Measurements from ENCODE around the gene RAB40C. TPM values are rescaled to one million over a fixed set of nuclear protein-coding genes. Genes with fewer than 3 reads are reported as not detected.

The RAB40C gene
- total RNA-seq, 1 donor from 2014 or later: 13.4 TPM

DNA sequence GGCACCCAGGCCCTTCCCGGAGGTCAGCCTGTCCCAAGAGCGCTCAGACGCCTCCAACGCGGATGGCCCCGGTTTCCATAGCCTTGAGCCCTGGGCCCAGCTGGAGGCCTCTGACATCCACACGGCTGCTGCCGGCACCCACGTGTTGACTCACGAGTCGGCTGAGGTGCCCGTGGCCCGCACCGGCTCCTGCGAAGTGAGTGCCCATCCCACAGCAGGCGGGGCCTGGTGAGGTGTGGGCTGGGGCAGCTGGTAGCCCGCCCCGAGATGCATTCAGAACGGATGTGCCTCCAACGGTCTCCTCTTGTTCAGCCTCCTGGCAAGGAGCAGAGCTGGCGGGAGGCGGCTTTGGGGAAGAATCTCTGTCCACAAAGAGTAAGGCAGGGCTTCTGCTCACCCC is 62.0 kb downstream of the RAB40C start:
- no peaks in the 10 kb centered on the region for H3K36me3 Mint-ChIP-seq (ENCODE audit: low read depth)
- H3K27ac Mint-ChIP-seq: no peak overlapping the region
- H3K9me3 Mint-ChIP-seq: no peaks in the 10 kb centered on the region
- DNase-seq (ENCODE audit: low spot score): no peak
- H3K4me1 Mint-ChIP-seq (ENCODE audit: low read depth): peaks cover 2% of the 10 kb centered on the region
- H3K27me3 Mint-ChIP-seq (ENCODE audit: low read depth): no peaks in the 10 kb centered on the region
- no peak overlapping the region for H3K4me3 Mint-ChIP-seq (ENCODE audit: low read depth)
- intact Hi-C loops (cut with micrococcal nuclease): no loop called here

DNA sequence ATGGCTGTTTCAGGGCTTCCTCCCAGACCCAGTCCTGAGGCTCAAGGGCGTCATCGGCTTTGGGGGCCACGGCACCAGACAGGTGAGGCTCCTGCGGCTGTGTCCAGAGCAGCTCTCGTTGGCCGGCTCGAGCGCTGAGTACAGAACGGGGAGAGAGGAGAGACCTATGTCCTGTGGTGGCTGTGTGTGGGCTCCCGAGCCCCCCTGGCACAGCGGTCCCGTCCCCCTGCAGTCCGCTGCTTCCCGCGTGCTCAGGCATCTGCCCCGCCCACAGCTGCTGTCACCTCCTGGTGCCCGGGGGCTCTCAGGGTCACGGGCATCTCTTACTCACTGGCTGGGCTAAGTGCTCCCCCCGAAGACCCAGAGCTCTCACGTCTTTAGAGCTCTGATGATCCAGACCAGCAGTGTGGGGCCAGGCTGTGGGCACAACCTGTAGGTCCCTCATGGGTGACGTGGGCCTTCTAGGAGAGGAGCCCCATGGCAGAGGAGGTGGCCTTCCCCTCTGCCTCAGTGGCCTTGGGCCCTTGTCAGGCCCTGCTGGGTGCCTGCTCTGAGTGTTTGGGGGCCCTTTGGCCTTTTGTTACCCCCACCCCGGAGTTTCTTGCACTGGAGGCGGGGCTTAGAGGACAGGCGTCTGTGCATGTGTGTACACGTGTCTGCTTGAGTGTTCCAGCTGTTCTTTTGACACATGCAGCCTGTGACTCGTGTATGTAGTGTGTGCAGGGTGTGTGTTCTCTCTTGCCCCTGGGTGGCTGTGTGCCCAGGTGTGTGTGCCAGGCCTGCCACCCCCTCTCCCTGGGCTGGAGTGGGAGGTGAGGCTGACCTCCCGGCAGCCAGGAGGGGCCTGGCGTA is 62.8 kb downstream of the RAB40C start:
- peaks cover 2% of the 10 kb centered on the region for H3K4me1 Mint-ChIP-seq (ENCODE audit: low read depth)
- no peaks in the 10 kb centered on the region for H3K27me3 Mint-ChIP-seq (ENCODE audit: low read depth)
- no peak overlapping the region for H3K4me3 Mint-ChIP-seq (ENCODE audit: low read depth)
- DNase-seq (ENCODE audit: low spot score): no peak
- intact Hi-C loops (cut with micrococcal nuclease): no loop called here
- H3K27ac Mint-ChIP-seq: no peak overlapping the region
- H3K36me3 Mint-ChIP-seq (ENCODE audit: low read depth): no peaks in the 10 kb centered on the region
- H3K9me3 Mint-ChIP-seq: no peaks in the 10 kb centered on the region

DNA sequence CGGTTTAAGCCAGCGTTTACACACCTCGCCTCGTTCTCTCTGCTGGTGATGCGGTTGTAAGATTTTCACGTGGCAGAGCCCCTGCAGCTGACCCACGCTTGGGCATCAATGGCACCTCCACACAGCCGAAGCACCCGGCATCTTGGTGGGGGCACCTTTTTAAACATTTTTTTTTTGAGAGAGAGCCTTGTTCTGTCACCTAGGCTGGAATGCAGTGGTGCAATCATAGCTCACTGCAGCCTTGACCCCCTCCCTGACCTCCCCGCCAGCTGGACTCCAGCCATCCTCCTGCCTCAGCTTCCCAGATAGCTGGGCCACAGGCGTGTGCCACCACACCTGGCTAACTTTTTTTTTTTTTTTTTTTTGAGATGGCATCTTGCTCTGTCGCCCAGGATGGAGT is 64.2 kb downstream of the RAB40C start:
- Mint-ChIP-seq H3K9me3 (no peaks in the 10 kb centered on the region), H3K27me3 (ENCODE audit: low read depth) (no peaks in the 10 kb centered on the region), H3K27ac (no peak overlapping the region), H3K4me1 (ENCODE audit: low read depth) (peaks cover 2% of the 10 kb centered on the region), H3K36me3 (ENCODE audit: low read depth) (no peaks in the 10 kb centered on the region), H3K4me3 (ENCODE audit: low read depth) (no peak overlapping the region)
- no peak for DNase-seq (ENCODE audit: low spot score)
- intact Hi-C loops (cut with micrococcal nuclease): no loop called here

DNA sequence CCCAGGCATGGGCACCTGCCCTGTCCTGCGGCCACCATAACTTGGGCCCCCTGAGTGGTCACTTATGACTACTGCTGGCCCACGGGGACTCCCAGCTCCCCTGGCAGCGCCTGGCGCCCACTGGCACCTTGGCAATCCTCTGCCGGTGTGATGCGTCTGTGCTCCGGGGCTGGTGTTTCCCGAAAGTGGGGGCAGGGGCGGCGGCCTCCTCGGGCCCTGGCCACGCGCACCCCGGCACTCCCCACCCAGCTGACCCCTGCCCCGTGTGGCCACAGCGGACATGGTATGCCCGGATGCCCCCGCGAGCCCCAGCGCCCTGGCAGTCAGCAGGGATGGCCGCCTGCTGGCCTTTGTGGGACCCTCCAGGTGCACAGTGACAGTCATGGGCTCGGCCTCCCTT is 67.6 kb downstream of the RAB40C start:
- H3K4me1 Mint-ChIP-seq (ENCODE audit: low read depth): peaks cover 3% of the 10 kb centered on the region
- no peak overlapping the region for H3K27ac Mint-ChIP-seq
- H3K36me3 Mint-ChIP-seq (ENCODE audit: low read depth): no peaks in the 10 kb centered on the region
- H3K9me3 Mint-ChIP-seq: no peaks in the 10 kb centered on the region
- intact Hi-C loops (cut with micrococcal nuclease): no loop called here
- DNase-seq (ENCODE audit: low spot score): no peak
- no peak overlapping the region for H3K4me3 Mint-ChIP-seq (ENCODE audit: low read depth)
- no peaks in the 10 kb centered on the region for H3K27me3 Mint-ChIP-seq (ENCODE audit: low read depth)

DNA sequence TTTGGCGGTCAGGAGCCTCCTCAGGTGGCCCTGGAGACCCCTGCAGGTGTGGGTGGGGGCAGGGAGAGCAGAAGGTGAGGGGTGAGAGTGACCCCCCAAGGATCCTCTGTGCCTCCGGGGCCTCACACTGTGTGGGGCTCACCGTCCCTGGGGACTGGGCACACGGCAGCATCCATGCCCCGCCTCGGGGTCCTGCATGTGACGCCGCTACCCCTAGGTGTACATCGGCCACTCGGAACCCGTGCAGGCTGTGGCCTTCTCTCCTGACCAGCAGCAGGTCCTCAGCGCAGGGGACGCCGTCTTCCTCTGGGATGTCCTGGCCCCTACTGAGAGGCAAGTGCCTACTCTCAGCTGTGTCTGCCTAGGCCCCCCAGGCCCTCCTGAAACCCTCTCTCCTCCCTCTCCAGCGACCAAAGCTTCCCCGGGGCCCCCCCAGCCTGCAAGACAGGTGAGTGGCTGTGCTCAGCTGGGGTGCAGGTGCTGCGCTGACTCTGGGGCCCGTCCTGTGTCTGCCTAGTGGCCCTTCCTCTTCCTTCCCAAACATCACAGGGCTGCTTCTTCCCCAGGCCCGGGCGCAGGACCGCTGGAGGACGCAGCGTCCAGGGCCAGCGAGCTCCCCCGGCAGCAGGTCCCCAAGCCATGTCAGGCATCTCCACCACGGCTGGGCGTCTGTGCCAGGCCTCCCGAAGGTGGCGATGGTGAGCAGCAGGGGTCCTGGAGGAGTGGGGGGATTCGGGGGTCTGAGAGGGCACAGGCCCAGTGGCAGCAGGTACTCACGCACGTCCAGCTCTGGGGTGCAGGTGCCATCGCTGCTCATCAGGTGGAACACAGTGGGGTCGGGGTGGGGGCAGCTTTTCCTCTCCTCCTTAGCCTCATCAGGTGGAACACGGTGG is 69.1 kb downstream of the RAB40C start:
- DNase-seq (ENCODE audit: low spot score): no peak
- intact Hi-C loops (cut with micrococcal nuclease): no loop called here
- H3K27ac Mint-ChIP-seq: no peak overlapping the region
- H3K36me3 Mint-ChIP-seq (ENCODE audit: low read depth): no peaks in the 10 kb centered on the region
- no peaks in the 10 kb centered on the region for H3K9me3 Mint-ChIP-seq
- peaks cover 3% of the 10 kb centered on the region for H3K4me1 Mint-ChIP-seq (ENCODE audit: low read depth)
- H3K4me3 Mint-ChIP-seq (ENCODE audit: low read depth): no peak overlapping the region
- no peaks in the 10 kb centered on the region for H3K27me3 Mint-ChIP-seq (ENCODE audit: low read depth)

DNA sequence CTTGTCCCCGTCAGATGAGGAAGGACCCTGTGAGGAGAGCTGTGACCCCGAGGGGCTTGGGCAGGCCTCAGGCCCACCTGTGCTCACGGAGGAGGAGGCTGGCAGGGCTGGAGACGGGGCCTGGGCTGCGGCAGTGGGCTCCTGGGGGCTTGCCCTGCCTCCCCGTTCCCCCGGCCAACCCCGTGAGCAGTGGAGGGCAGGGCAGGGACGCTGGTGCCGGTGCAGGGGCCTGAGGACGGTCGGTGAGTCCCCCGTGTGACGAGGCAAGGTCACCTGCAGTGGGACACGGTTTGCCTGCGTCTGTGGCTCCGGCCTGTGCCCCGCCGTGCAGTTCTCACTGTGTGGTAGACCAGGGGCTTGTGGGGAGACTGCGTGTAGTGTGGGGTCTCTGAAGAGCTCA is 69.8 kb downstream of the RAB40C start:
- no peak overlapping the region for H3K27ac Mint-ChIP-seq
- intact Hi-C loops (cut with micrococcal nuclease): no loop called here
- H3K4me3 Mint-ChIP-seq (ENCODE audit: low read depth): no peak overlapping the region
- peaks cover 3% of the 10 kb centered on the region for H3K4me1 Mint-ChIP-seq (ENCODE audit: low read depth)
- no peaks in the 10 kb centered on the region for H3K27me3 Mint-ChIP-seq (ENCODE audit: low read depth)
- no peaks in the 10 kb centered on the region for H3K9me3 Mint-ChIP-seq
- no peak for DNase-seq (ENCODE audit: low spot score)
- H3K36me3 Mint-ChIP-seq (ENCODE audit: low read depth): no peaks in the 10 kb centered on the region

DNA sequence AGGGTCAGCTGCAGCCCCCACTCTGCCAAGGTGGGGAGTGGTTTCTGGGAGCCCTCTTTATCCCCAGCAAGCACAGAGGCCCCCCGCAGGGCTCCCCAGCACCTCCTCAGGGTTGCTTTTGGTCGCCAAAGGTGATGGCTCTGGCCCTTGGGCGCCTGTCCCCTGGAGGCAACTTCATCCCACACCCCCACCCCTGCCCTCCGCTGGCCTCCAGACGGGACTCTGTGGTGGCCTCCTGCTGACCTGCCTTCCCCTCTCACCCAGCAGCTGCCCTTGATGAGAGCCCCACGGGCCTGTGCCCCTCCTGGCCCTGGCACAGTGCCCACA is 70.2 kb downstream of the RAB40C start:
- intact Hi-C loops (cut with micrococcal nuclease): no loop called here

DNA sequence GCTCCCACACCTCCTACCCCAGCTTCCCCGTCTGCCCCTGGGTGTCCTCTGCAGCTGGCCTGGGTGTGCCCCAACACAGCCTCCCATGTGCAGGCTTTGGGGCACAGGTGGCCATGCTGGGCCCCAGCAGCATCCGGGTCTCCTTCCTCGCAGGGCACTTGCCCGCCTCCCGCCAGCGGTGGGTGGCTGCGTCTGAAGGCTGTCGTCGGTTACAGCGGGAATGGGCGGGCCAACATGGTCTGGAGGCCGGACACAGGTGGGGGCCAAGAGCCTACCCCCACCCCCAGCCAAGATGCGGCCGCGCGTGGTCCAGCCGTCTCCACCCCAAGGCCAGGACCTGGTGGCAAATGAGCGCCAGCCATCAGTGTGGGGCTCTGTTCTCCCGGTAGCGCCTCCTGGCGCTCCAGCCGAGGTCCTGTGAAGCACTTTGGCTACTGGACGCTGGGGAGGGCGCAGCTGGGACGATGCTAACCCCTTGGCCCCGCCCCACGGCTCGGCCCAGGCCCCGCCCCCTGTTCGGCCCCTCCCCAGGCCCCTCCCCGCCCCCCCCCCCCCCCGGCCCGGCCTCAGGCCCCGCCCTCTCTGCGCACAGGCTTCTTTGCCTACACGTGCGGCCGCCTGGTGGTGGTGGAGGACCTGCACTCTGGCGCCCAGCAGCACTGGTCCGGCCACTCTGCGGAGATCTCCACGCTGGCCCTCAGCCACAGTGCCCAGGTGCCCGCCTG is 70.8 kb downstream of the RAB40C start:
- peak; percentile 61 for DNase-seq (ENCODE audit: low spot score)
- Mint-ChIP-seq H3K36me3 (ENCODE audit: low read depth) (no peaks in the 10 kb centered on the region), H3K27me3 (ENCODE audit: low read depth) (no peaks in the 10 kb centered on the region), H3K4me1 (ENCODE audit: low read depth) (peaks cover 3% of the 10 kb centered on the region), H3K9me3 (no peaks in the 10 kb centered on the region), H3K4me3 (ENCODE audit: low read depth) (no peak overlapping the region), H3K27ac (no peak overlapping the region)
- intact Hi-C loops (cut with micrococcal nuclease): no loop called here

More for the DNA sequence above, 70.2 kb downstream of the RAB40C start:
- no peak overlapping the region for H3K4me3 Mint-ChIP-seq (ENCODE audit: low read depth)
- no peak overlapping the region for H3K27ac Mint-ChIP-seq
- DNase-seq (ENCODE audit: low spot score): no peak
- H3K4me1 Mint-ChIP-seq (ENCODE audit: low read depth): peaks cover 3% of the 10 kb centered on the region
- no peaks in the 10 kb centered on the region for H3K9me3 Mint-ChIP-seq
- H3K36me3 Mint-ChIP-seq (ENCODE audit: low read depth): no peaks in the 10 kb centered on the region
- no peaks in the 10 kb centered on the region for H3K27me3 Mint-ChIP-seq (ENCODE audit: low read depth)

DNA sequence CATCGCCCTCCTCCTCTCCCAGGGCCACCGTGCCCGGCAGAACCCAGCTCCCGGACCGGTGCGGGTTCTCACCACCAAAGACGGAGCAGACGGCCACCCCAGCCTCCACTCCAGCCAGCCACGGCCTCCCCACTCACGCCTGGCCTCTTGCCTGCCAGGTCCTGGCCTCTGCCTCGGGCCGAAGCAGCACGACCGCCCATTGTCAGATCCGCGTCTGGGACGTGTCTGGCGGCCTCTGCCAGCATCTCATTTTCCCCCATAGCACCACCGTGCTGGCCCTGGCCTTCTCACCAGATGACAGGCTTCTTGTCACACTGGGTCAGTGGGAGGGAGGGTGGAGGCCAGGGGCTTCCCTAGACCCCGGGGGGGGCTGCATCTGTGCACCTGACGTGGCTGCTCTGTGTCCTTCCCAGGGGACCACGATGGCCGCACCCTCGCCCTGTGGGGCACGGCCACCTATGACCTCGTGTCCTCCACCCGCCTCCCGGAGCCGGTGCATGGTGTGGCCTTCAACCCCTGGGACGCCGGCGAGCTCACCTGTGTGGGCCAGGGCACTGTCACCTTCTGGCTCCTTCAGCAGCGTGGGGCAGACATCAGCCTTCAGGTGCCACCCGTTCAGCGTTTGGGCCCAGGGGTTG is 71.4 kb downstream of the RAB40C start:
- Mint-ChIP-seq H3K27ac (no peak overlapping the region), H3K4me1 (ENCODE audit: low read depth) (peaks cover 3% of the 10 kb centered on the region), H3K9me3 (no peaks in the 10 kb centered on the region), H3K27me3 (ENCODE audit: low read depth) (no peaks in the 10 kb centered on the region), H3K4me3 (ENCODE audit: low read depth) (no peak overlapping the region), H3K36me3 (ENCODE audit: low read depth) (no peaks in the 10 kb centered on the region)
- intact Hi-C loops (cut with micrococcal nuclease): no loop called here
- DNase-seq (ENCODE audit: low spot score): no peak

DNA sequence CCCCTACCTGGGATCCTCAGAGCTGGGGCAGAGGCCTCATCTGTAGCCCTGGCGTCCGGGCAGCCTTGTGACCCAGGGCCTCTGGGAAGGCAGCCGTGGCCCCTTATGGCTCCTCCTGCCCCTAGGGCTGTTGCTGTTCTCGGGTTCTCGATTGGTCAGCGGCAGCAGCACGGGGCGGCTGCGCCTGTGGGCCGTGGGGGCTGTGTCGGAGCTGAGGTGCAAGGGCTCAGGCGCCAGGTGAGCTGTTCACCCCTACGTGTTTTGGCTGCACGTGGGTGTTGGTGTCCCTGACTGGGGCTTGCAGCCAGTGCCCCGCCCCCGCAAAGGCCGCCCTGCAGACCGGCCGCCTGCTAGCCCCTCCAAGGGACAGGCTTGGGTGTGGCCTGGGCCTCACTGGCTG is 72.2 kb downstream of the RAB40C start:
- no peak overlapping the region for H3K4me3 Mint-ChIP-seq (ENCODE audit: low read depth)
- no peak for DNase-seq (ENCODE audit: low spot score)
- no peaks in the 10 kb centered on the region for H3K9me3 Mint-ChIP-seq
- H3K27me3 Mint-ChIP-seq (ENCODE audit: low read depth): no peaks in the 10 kb centered on the region
- peaks cover 3% of the 10 kb centered on the region for H3K4me1 Mint-ChIP-seq (ENCODE audit: low read depth)
- no peak overlapping the region for H3K27ac Mint-ChIP-seq
- intact Hi-C loops (cut with micrococcal nuclease): no loop called here
- H3K36me3 Mint-ChIP-seq (ENCODE audit: low read depth): no peaks in the 10 kb centered on the region

DNA sequence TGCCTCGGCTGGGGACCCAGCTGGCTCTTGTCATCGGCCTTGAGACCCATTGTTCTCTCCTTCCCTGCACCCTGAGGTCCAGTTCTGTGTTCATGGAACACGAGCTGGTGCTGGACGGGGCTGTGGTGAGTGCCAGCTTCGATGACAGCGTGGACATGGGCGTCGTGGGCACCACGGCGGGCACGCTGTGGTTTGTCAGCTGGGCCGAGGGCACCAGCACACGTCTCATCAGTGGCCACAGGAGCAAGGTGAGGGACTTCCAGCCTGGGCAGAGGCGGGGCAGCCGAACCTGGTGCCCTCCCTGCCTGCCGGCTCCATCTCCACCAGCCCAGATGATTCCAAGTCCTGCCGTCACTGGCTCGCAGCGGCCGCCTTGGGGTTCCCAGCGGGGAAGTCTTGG is 72.7 kb downstream of the RAB40C start:
- no peak overlapping the region for H3K4me3 Mint-ChIP-seq (ENCODE audit: low read depth)
- no peaks in the 10 kb centered on the region for H3K9me3 Mint-ChIP-seq
- H3K27me3 Mint-ChIP-seq (ENCODE audit: low read depth): no peaks in the 10 kb centered on the region
- intact Hi-C loops (cut with micrococcal nuclease): no loop called here
- H3K36me3 Mint-ChIP-seq (ENCODE audit: low read depth): no peaks in the 10 kb centered on the region
- peaks cover 6% of the 10 kb centered on the region for H3K4me1 Mint-ChIP-seq (ENCODE audit: low read depth)
- DNase-seq (ENCODE audit: low spot score): no peak
- no peak overlapping the region for H3K27ac Mint-ChIP-seq

DNA sequence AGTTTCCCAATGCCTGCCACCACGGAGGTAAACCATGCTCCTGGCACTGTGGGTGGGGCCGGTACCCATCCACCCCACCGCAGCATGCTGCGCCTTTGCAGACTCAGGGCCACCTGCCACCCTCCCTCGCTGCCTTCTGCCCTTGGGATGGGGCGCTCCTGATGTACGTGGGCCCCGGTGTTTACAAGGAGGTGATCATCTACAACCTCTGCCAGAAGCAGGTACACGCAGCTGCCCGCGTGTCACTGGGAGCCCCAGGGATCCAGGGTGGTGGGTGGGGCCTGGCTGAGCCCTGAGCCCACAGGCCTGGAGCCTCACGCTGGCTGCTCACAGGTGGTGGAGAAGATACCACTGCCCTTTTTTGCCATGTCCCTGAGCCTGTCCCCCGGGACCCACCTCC is 76.7 kb downstream of the RAB40C start:
- Mint-ChIP-seq H3K27me3 (ENCODE audit: low read depth) (no peaks in the 10 kb centered on the region), H3K4me1 (ENCODE audit: low read depth) (peaks cover 4% of the 10 kb centered on the region), H3K36me3 (ENCODE audit: low read depth) (peaks cover 6% of the 10 kb centered on the region), H3K9me3 (no peaks in the 10 kb centered on the region), H3K27ac (no peak overlapping the region), H3K4me3 (ENCODE audit: low read depth) (no peak overlapping the region)
- DNase-seq (ENCODE audit: low spot score): no peak
- intact Hi-C loops (cut with micrococcal nuclease): no loop called here

Data from activated T-helper 2 cell treated with anti-CD3 and anti-CD28 coated beads, Interferon-gamma antibody, Interleukin-2, Interleukin-4, amounts not matched to agents 10 μg/mL and 5 μg/mL and 100 μg/mL, durations not matched to agents 14 hours and 24 hours and 36 hours (primary cell).